ENCODE measurements around the gene RNF121.

Gene RNF121

DNA sequence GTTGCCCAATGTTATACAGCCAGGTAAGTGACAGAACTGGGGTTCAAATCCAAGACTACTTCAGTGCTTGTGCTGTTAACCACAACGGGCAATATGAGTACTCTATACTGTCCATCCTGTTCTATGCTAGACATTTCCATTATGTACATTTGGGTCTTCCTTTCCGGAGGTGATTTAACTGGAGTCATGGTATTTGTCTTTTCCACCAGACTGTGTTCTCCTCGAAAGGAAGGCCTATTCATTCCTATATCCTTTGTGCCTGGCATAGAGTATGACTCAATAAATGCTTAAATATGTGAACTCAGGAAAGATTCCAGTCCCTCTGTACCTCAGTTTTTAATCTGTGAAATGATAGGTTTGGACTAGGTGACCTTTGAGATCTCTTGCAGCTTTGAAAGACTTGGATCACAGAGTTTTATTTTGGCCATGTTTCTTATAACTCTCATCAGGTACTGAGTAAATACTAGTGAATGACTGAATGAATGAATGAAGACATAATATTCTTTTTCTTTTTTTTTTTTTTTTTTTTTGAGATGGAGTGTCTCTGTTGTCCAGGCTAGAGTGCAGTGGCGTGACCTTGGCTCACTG, 6.6 kb downstream of the RNF121 start:
- DNase-seq: no peak

DNA sequence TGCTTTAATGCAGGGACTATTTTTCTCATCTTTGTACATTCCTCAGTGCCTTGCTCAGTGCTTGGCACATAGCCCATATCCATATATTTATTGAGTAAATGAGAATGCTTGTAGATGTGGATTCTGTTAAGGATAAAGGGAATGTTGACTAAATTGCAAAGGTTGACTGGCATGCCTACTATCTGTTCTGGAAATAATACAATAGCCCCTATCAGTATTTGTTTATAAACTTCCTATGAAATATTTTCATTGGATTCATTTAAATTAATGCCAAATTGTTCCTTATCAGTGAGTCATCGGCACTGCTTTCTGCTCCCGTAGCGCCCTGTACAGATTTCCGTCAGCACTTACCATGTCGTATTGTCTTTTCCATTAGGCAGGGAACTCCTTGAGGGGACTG, 8.0 kb downstream of the RNF121 start:
- no peak for DNase-seq

DNA sequence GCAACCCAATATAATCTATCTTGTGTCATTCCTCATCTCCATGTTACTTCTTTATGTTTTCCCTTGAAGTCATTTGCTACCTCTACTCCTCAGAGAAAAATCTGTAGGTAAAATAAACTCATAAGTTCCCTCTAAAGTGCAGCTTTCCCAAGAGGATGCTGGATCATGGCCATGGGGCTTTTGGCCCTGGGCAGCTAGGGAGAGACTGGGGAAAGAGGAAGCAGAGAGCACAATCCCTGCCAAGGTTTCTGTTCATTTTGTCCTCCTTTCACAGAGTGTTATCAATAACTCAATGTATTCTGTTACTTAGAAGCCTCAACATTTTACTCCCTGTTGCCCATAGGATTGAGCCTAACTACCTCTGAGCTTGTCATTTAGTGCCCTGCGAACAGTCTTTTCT, 9.0 kb downstream of the RNF121 start:
- DNase-seq: no peak

DNA sequence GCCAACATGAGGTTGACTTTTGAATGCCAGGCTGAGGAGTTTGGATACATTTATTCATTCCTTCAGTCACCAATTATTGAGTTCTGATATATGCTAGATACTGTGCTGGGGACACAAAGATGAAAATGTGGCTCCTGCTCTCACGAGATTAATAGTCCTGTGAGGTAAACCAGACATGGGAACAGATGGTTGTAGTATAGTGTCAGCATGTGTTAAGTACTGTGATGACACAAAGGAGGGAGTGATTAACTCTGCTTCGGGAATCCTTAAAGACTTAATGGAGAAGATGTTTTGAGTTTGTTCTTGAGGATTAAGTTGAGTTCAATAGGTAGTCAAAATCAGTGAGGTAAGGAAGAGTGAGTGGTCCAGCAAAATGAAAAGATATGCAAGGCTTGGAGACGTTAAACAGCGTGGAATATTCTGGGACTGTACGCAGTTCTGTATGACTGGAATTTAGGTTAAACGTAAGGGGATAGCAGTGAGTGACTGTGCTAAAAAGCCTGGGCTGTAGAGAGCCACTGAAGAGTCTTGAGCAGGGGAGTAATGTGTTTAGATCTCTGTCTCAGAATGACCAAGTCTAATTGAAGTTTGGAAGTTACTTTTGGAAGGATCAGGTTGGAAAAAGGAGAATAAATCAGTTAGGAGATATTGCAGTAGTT, 11.8 kb downstream of the RNF121 start:
- DNase-seq: no peak

DNA sequence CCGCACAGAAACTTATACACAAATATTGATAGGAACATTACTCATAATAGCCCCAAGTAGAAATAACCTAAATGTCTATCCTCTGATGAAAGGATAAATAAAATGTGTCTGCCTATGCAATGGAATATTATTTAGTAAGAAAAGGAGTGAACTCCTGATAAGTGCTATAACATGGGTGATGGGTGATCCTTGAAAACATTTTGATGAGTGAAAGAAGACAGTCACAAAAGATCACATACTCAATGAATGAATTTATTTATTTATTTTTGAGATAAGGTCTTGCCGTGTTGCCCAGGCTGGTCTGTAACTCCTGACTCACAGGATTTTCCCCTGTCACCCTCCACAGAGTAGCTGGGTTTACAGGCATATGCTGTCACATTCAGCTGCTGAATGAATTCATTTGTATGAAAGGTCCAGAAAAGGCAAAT, 17.3 kb downstream of the RNF121 start:
- no peak for DNase-seq

DNA sequence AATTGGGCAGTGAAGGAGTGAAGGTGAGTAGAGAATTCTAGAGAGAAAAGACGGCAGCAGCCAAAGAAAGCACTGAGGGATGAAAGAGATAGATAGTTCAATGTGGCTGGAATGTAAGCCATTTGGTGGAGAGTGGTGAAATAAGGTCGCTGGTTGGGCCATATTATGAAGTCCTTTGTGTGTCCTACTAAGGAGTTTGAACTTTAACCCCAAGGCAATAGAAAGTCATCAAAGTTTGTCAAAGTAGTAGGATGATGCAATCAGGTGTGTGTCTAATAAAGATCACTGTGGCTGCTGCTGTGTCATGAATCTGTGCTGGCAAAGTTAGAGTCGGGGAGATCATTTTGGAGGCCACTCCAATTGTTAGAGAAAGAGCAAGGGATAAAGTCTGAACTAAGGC, 18.7 kb downstream of the RNF121 start:
- DNase-seq: no peak

DNA sequence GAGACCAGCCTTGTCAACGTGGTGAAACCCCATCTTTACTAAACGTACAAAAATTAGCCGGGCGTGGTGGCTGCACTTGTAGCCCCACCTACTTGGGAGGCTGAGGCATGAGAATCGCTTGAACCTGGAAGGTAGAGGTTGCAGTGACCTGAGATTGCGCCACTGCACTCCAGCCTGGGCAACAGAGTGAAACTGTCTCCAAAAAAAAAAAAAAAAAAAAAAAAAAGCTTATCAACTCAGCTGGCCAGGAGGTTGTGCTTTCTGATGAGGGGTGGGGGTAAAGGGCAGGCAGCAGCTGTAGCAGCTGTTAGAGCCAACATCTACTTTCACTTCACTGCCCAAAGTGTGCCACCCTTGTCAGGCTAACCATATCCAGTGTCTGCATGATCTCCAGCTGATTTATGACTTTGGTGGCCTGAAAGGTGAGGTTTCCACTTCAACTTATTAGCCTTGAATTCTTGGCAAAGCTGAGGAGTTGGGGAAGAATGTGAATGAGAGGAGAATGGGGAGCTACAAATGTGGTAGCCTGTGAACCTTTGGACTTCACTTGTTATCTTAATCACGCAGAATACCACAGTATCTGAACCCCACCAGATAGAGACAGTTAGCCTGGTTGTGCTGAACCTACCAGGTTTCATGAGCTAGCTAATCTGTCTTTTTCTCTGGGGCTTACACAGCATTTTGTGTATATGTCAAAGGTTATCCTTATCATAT, 19.6 kb downstream of the RNF121 start:
- no peak for DNase-seq

DNA sequence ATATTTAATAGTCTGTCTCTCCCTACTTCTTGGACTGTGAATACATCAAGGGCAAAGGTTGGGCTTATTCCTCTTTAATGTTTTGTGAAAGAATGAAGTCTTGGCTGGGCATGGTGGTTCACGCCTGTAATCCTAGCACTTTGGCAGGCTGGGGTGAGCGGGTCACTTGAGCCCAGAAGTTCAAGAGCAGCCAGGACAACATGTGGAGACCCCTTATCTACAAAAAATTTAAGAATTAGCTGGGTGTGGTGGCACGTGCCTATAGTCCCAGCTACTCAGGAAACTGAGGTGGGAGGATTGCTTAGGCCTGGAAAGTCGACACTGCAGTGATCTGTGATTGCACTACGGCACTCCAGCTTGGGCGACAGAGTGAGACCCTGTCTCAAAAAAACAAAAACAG, 20.2 kb downstream of the RNF121 start:
- DNase-seq: no peak

DNA sequence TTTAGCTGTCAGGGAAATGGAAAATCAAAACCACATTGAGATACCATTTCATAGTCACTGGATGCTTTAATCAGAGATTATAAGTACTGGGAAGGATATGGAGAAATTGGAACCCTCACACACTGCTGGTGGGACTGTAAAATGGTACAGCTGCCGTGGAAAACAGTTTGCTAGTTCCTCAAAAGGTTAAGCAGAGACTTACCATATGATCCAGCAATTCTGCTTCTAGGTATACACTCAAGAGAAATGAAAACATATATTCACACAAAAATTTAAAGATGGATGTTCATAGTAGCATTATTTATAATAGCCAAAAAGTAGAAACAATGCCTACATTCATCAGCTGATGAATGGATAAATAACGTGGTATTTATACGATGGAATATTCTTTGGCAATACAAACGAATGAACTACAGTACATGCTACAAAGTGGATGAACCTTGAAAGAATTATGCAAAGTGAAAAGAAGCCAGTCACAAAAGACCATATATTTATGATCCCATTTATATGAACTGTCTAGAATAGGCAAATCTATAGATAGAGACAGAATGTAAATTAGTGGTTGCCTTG, 23.0 kb downstream of the RNF121 start:
- DNase-seq: no peak

DNA sequence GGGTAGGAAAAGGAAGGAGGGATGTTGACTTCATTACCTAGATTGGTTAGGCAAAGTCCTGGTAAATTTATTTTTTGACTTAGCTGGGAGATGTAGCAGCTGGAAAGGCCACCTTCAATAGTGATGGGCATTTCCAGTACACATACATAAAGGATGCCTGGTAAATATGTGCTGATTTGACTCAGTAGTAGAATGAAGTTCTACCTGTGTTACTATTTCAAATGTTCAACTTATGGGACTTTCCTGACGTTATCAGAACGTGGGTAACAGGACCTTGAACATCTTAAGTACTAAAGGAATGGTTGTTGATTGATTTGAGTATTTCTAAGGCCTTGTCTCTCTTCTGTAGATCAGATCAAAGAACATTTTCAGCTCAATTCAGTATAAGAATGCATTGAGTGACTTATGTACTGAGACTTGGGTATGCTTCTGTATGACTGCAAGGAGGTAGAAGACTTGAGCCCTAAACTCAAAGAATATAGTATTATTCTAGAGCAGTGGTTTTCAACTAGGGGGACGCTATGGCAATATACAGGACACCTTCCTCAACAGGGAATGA, 27.1 kb downstream of the RNF121 start:
- DNase-seq: no peak

DNA sequence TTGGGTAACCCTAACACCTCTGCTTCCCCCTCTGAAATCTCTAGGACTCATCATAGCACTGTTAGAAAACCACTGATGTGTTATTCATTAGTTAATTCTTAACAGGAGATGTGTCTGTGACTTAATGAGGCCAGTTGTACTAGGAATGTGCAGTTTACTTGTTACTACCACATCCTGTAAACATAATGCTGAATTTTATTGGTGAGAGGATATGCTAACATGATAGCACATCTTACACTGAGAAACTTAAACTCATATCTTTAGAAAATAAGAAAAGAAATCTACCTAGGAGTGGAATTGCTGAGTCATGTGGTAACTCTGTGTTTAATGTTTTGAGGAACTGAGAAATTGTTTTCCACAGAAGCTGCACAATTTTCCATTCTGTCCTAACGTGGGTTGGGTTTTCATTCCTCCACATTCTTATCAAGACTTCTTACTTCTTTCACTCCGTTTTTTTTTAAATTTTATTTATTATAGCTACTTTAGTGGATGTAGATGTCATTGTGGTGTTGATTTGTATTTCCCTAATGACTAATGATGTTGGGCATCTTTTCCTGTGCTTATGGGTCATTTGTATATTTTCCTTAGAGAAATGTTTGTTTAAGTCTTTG, 33.7 kb downstream of the RNF121 start:
- no peak for DNase-seq

DNA sequence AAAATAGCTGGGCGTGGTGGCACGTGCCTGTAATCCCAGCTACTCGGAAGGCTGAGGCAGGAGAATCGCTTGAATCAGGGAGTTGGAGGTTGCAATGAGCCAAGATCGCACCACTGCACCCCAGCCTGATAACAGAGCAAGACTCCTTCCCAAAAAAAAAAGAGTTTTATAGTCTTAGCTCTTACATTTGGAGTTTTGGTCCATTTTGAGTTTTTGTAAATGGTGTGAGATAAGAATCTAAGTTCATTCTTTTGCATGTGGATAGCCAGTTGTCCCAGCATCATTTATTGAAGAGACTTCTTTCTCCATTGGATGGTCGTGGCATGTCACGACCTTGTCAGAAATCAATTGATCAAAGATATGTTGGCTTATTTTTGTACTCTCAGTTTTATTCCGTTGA, 34.6 kb downstream of the RNF121 start:
- no peak for DNase-seq

DNA sequence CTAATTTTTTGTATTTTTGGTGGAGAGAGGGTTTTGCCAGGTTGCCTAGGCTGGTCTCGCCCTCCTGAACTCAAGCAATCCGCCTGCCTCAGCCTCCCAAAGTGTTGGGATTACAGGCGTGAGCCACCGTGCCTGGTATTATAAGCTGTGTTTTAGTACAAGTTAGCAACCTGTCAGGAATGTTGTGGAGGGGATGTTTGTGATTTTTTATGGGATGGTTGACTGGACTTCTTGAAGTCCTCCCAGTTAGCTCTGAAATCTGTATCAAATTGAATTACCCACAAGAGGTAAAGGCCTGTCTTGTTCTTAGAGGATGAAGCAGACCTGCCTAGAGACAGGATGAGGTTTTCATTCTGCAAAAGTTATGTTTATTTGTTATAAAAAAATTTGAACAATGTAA, 35.8 kb downstream of the RNF121 start:
- no peak for DNase-seq

DNA sequence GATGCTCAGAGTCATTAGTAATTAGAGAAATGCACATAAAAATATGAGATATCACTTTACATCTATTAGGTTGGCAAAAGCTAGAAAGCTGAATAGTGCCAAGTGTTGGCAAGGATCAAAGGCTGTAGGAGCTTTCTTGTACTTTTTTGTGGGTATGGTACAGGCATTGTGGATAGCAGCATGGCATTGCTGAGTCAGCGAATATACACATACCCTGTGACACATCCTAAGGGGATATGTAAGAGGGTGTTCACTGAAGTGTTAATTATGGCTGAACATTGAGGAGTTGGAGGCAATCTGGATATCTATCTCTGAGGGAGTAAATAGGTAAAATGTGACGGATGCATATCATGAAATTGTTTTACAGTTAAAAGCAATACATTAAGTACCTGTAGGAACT, 42.8 kb downstream of the RNF121 start:
- DNase-seq: no peak

DNA sequence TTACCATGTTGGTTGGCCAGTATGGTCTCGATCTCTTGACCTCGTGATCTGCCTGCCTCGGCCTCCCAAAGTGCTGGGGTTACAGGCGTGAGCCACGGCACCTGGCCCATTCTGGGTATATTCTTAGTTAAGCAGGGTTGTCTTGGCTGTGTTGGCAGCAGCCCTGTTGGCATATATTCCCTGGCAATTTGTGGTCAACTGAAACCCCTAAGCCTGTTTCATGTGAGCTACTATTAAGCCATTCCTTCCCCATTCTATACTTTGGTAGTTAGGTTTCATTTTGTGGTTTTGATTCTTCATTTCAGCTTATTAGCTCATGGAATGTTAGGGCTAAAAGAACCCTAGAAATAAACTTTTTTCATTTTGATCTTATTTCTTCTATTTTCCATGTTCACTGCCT, 47.7 kb downstream of the RNF121 start:
- DNase-seq: no peak

DNA sequence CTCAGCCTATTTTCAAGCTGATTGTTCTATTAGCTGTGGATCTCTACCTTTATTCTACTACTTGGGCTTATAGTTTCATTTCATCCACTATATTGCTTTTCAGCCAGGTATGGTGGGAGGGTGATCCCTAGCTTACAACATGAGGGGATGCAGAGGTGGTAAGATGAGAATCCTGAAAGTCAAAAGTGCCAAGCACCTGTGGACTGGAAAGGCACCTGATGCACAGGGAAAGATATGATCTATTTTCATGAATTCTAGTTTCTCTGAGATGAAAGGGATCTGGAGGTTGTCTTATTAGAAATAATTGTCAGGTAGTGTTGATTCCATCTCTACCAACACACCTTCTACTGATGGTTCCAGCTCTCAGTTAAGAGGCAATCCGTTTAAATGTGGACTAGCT, 48.2 kb downstream of the RNF121 start:
- DNase-seq: no peak

DNA sequence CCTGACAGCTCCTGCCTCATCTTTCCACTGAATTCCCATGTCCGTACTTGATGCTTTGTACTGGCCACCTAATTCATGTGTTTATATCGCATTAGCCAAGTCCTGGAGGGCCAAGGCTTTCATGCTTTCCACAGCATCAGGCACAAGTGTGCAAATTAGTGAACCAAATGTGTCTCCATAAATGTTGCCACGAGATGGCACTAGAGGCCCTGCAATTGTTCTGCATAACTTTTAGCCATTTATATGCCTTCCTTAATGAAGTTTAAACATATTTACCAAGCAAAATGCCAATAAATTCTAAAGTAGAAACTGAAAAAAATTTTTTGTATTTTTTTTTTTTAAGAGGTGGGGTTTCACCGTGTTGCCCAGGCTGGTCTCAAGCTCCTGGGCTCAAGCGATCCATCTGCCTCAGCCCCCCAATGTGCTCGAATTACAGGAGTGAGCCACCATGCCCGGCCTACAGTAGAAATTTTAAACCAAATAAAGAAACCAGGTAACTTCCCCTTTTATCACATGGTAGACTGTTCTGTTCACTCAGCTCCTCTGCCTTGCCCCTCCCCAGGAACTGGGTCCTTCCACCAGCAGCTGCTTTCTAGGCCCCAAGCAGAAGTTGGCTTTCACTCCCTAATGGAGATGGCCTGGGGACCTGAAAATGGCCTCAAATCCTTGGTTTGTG, 49.0 kb downstream of the RNF121 start:
- DNase-seq: peak; percentile 66

DNA sequence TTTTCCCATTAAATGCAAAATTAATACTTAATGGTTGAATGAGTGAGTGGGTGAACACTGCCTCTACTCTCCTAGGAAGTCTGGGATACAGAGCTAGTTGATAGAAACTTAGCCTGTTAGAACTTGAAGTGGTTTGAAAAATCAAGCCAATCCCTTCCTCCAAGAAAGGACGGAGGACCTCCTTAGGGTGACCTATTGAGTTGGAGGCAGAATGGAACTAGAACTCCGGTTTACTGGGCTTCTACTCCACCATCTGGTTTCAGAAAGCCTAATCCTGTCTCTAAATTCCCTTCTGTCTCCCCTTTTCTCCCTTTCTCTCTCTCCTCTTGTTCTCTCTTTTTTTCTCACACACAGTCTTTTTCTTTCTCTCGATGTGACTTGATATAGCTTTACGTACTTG, 50.2 kb downstream of the RNF121 start:
- no peak for DNase-seq

DNA sequence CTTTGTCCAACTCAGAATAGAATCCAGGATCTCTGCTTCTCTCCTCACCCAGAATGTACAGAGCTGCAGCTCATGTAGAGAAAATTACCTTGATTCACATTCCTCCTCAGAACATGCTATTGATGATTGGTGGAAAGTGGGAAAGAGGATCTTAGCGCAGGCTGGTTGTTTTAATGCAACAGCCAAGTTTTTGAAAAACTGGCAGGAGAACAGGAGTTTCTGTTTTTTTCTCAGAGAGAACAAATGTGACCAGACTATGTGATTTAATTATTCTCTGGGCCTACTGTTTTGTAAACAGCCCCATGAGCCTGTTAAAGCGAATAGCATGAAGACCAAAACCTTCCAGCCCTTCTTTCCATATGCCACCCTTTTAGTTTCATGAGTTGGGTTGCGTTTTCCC, 50.8 kb downstream of the RNF121 start:
- DNase-seq: no peak

DNA sequence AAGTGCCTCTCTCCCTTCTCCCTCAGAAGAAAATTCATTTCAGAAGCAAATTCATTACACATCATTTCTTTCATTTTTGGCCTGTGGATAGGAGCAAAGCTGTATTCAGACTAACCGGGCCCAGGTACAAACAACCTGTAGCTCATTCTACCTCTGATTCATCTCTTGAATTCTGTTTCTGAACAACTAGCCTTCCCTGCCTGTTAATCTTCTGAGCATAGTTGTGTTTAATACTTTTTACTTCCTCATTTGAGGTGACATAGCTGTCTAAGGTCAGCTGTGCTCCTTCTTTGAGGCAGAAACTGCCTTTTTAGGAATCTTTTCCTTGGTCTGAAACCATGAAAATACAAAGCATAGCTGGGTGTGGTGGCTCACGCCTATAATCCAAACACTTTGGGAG, 57.3 kb downstream of the RNF121 start:
- DNase-seq: no peak

DNA sequence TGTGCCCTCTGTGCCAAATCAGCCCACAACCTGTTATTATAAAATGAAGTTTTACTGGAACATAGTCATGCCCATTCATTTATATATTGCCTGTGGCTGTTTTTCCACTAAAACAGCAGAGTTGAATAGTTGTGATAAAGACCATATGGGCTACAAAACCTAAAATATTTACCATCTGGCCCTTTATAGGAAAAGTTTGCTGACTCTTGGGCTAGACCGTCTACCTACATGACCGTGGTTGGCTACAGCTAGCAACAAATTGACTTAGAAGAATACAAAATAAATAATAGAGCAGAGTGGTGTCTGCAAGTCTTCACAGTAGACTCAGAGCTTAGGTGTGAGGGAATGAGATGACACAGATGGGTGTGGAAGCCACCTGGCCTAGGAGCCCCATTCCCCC, 58.7 kb downstream of the RNF121 start:
- no peak for DNase-seq

DNA sequence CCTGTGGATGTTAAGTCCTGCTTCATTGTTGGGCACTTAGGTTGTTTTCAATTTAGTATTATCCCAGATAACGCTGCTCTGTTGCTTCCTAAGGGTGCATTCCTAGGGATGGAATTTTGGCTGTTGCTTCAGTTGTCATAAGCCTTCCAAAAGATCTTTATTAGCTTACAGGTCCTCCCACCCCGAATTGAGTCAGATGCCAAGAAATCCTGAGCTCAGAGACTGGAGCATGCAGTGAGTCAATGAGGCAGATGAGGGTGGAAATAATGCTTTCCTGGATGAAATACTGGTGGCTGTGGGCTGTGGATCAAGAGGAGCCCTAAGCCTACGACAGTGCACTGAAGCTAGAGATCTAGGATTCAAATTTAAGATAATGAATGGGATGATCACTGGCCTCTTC, 59.2 kb downstream of the RNF121 start:
- DNase-seq: no peak

DNA sequence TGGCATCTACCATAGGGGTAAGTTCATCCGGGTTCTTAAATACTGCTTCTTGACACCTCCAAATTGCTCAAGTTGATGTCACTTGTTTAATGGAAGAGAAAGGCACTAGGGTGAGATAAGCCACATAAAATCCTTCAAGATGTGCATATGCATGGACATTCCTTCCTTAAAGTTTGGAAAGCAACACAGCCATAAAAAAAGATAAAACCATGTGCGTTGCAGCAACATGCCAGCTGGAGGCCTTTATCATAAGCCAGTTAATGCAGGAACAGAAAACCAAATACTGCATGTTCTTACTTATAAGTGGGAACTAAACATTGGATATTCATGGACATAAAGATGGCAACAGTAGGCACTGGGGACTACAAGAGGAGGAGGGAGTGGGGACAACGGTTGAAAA, 61.9 kb downstream of the RNF121 start:
- no peak for DNase-seq

Measured in CD4-positive, alpha-beta T cell treated with Interleukin-17A for 4 hours (primary cell).